GM18909 (cell line): ENCODE measurements around the gene C2orf69.
A peak's percentile ranks its signal among the peaks of the same experiment; 100 is the strongest.
"Not testable (repeated sequence)": the region's sequence is repeated elsewhere in the genome, so short reads cannot be mapped to it uniquely, and the experiment has no call there.

ENCODE experiments used
- ATAC-seq: cut with Tn5 transposase; IDR thresholded peaks from one replicate; pipeline ENCODE4 v1.9.1; 2021; ENCODE audit warnings: mild to moderate bottlenecking; ENCODE audit not compliant: unreplicated experiment, poor library complexity

C2orf69 gene

DNA sequence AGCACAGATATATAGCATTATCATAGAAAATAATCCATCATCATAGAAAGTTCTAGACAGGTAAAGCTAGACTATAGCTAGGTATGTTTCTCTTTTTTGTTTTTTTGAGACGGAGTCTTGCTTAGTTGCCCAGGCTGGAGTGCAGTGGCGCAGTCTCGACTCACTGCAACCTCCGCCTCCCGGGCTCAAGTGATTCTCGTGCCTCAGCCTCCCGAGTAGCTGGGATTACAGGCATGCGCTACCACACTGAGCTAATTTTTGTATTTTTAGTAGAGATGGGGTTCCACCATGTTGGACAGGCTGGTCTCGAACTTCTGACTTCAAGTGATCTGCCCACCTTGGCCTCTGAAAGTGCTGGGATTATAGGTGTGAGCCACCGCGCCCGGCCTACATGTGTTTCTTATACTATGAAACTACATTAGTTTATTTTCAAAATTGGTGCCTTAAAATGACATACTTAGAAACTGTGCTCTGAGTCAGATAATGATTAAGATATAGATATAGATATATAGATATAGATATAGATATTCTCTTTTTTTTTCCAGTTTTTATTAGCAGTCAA, 1.5 kb downstream of the C2orf69 start:
- not testable (repeated sequence) for ATAC-seq

DNA sequence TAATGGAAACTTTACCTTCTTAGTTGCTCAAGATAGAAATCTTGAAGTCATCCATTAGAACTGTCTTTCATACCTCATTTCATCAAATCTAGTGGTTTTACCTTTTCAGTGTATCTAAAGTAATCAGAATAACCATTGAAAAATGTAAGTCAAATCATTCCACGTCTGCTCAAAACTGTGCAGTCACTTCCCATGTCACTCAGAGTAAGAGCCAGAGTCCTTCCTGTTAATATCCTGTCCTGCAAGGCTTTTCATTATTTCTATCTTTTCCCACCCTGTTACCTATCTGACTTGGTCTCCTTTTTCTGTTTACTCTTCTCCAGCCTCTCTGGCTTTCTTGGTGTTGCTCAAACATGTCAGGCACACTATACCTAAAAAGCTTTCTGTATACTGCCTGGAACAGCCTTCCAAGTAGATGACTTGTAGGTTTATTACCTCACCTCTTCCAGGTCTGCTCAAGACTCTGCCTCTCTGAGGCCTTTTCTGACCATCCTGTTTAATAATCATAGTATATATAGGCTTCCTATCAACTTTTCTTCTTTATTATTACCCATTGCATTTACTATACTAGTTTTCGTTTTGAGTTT, 3.4 kb downstream of the C2orf69 start:
- no peak for ATAC-seq

GRCh38 chr2:199916980-199917379, 5.9 kb downstream of the C2orf69 start:
- no peak for ATAC-seq

GRCh38 chr2:199922856-199923255, 11.8 kb downstream of the C2orf69 start:
- no peak for ATAC-seq

DNA sequence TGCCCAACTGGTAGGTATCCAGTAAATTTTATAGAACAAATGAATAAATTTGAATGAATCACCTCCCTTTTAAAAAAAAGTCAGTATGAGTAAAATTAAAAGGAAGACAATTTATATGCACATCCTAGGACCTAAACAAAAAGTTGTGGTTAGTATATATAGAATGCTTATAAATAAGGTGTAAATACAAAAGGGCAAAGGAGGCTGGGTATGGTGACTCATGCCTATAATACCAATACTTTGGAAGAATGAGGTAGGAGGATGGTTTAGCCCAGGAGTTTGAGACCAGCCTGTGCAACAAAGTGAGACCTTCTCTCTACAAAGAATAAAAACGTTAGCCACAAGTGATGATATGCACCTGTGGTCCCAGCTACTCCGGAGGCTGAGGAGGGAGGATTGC, 12.8 kb downstream of the C2orf69 start:
- ATAC-seq: no peak

DNA sequence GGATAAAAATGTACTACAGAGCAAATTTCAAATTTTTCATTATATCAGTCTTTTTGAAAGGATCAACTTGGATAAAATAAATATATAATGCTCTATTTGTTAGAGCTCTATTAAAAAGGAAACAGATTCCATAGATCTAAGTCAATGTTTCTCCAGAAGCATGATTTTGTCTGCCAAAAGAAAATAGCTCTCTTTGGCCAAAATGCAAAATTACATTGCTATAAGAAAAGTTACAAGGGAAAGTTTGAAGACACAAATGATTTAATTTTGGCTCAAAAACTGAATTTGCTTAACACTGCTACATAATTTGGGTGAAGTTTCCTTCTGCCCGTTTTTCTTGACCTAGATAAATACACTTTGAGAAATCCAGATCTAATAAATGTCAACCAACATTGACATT, 15.7 kb downstream of the C2orf69 start:
- no peak for ATAC-seq

GRCh38 chr2:199928226-199928625, 17.1 kb downstream of the C2orf69 start:
- ATAC-seq: no peak

GRCh38 chr2:199928626-199929025, 17.5 kb downstream of the C2orf69 start:
- ATAC-seq: no peak

- no peak for ATAC-seq
Measured at GRCh38 chr2:199929262-199929661, 18.2 kb downstream of the C2orf69 start.

GRCh38 chr2:199932312-199932855, 21.3 kb downstream of the C2orf69 start:
- no peak for ATAC-seq

- no peak for ATAC-seq
Measured at GRCh38 chr2:199933466-199933865, 22.4 kb downstream of the C2orf69 start.

GRCh38 chr2:199936554-199936953, 25.5 kb downstream of the C2orf69 start:
- no peak for ATAC-seq

- ATAC-seq: peak; percentile 73
Measured at GRCh38 chr2:199940373-199940772, 29.3 kb downstream of the C2orf69 start.

DNA sequence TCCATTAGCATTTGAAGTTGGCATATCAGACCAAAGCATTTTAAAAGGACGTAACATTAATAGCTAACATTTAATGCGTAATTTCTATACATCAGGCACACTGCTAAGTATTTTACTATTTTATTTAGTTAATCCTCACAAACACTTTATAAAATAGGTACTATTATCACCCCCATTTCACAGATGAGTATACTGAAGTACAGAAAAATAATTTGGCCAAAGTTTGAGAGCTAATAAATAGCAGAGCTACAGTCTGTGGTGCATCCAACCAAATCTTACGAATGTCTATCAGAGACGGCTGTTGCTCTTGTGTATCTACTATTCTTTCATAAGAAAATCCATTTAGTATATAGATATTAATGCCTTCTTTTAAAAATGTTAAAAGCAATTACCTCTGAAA, 32.3 kb downstream of the C2orf69 start:
- no peak for ATAC-seq

- no peak for ATAC-seq
Measured at GRCh38 chr2:199946196-199946595, 35.1 kb downstream of the C2orf69 start.

DNA sequence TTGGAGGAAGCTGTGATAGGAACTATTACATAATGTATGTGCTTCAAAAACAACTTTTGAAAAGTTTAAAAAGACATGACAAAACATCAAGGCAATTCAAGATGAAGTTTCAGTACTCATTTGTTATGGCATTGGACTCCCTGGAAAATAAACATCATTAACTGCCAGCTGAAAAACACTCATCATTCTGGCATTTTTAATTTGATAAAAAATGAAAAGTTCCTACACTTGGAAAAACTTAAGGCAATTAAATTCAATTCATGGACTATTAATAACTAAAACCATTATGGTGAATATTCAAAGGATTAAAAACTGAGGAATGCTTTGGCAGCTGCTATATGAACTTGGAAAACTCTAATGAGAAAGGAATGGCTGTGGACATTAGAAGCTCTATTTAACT, 35.7 kb downstream of the C2orf69 start:
- ATAC-seq: no peak

- no peak for ATAC-seq
Measured at GRCh38 chr2:199950396-199950795, 39.3 kb downstream of the C2orf69 start.

DNA sequence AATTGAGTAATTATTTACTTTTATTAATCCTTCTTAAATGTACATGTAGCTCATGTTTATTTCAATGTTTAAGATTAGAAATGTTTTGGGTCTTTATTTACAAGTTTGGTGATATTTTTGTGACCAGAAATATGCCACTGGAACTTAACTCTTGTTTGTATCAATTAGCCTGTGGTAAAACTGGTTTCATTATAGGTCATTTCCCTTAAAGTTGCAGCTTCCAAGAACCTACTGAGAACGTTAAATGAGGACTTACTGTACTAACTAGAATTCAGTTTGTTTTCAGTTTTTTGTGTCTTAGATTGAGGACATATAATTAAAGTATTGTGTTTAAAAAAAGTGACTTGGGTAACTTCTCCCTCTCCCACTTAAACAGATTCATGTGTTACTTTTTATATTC, 39.9 kb downstream of the C2orf69 start:
- no peak for ATAC-seq

GRCh38 chr2:199955007-199955338, 43.9 kb downstream of the C2orf69 start:
- ATAC-seq: peak; percentile 51

GRCh38 chr2:199955339-199956061, 44.4 kb downstream of the C2orf69 start, which contains the start of the genes MAIP1 and TYW5:
Gene MAIP1 (plus strand): TSS chr2:199955582. CDS start chr2:199955799, 217 bp downstream.
Gene TYW5 (minus strand): TSS chr2:199955491. CDS start chr2:199955470, 21 bp downstream.
- ATAC-seq: peak; percentile 87

DNA sequence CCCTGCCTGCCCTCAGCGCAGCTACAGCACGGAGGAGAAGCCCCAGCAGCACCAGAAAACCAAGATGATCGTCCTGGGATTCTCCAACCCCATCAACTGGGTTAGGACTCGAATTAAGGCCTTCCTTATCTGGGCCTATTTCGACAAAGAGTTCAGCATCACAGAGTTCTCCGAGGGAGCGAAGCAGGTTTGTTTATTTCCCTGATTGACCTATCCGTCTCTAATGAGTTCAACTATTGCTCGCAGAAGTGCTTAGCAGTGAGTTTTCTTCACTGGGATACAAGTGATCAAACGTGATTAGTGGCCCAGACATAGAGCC, 44.9 kb downstream of the C2orf69 start:
- no peak for ATAC-seq

GRCh38 chr2:199958014-199958413, 46.9 kb downstream of the C2orf69 start:
- no peak for ATAC-seq
